ENCODE results near the gene PDGFD.

The PDGFD gene

GRCh38 chr11:103948187-103948763 is 215.7 kb downstream of the PDGFD start:
- no peak for DNase-seq

DNA sequence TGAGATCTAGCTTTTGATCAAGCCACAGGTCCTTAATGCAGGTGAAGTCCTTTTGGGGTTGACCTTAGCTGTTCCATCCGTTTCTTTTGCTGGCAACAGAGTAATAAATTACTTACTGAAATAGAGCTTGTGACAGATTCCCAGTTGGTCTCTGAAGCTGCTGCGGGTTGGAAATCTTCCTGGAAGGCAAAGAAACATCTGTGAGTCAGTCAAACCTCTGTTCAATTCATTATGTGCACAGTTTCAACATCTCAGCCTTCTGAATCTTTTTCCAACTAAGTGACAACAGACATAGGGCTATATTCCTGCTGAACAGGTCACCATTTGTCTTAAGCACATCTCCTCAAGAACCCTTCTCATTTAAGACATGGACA is 216.4 kb downstream of the PDGFD start:
- DNase-seq: no peak

- no peak for DNase-seq
These were observed 217.0 kb downstream of the PDGFD start for GRCh38 chr11:103946793-103947545.

DNA sequence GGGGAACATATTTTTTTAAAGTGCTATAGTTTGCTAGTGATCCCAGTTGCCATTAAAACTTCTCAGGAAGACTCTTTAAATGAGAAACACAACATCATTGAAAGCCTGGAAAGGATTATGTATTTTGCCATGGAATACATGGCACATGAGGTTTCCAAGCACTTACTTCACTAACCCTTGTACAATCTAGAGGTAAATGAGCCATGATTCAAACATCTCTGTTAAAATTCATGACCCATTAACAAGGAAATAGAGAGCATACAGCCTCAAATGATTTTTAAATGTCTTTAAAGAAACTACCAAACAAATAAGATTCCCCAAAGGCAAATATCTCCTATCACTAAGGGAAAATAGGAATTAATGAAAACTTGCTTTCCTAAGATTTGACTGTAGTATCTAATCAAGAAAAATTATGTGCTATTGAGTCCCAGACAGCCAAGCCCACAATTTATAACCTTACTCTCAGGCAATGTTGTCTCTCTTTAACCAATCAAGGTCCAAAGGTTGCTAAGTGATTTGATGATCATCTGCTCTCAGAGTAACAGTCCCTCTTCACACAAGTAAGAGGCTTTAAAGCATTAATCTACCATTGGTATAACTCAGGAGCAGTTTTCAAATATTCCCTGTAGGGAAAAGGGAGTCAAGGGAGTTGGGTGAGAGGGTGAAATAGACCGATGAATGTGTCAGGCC is 219.6 kb downstream of the PDGFD start:
- no peak for DNase-seq

DNA sequence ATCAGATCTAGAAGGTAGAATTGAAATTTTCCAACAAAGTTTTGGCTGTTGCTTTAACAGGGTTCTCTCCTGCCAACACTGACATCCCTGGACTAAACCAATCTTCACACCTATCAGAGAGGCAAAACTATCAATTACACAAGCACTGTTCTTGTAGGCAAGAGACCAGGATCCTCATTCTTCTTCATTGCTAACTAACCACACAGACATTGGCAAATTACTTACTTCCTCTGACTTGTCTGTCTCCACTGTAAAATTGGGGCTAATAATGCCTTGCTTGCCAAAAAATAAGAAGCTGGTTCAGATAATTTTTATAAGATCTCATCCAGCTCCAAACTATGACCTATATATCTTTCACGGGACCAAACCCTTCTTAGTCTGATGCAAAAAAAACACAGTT is 221.3 kb downstream of the PDGFD start:
- DNase-seq: no peak

DNA sequence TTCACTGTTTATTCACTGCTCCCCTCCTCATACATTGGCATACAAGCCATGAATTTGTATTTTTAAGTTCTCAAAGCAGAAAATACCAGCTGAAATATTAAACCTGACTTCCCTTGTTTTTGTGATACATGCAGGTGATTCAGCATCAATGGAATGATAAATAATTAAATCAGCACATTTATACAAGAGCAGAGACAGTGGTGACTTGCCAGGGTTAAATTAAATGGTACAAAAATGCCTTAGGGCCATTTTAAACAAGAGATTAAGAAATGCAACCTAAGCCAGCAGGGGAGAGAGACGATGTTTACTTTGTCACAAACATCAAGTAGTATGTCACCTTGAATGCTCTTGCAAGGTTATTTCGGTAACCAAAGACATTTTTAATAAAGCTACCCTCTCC is 223.4 kb downstream of the PDGFD start:
- no peak for DNase-seq

- no peak for DNase-seq
These were observed 224.3 kb downstream of the PDGFD start for GRCh38 chr11:103939694-103940093.

DNA sequence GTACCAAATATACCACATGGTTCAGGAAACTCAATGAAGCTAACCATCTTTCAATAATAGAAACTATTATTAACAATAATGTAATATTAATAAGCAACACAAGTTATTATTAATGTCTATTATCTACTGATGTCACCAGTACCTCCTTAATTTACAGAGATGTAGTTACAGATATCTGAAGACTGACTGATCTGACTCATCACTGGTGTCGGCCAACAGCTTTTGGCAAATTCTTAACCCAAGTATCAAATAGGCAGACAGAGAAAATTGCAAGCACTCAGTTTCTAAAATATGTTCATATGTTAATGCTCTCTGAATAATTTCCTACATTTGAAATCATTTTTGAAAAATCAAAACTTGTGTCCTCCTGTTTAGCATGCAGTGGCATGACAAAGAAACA is 227.9 kb downstream of the PDGFD start:
- DNase-seq: no peak

- no peak for DNase-seq
These were observed 228.7 kb downstream of the PDGFD start for GRCh38 chr11:103935219-103935618.

GRCh38 chr11:103929170-103929903 is 234.6 kb downstream of the PDGFD start:
- DNase-seq: no peak

DNA sequence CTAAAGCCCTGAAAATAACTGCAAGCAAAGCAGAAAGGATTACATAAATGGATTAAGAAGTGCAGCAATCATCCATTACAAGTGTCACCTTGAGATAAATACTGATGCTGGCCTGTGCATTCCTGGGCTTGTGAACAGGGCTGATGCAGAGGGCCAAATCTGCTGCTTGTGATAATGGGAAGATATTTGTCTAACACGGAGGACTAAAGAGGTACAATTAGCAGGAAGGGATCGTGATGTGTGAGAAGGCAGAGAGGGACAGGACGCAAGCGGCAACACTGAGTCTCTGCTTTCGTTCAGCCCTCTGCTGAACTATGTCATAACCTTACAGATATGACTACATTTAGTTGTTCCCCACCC is 235.2 kb downstream of the PDGFD start:
- no peak for DNase-seq

- DNase-seq: no peak
These were observed 235.7 kb downstream of the PDGFD start for GRCh38 chr11:103928040-103928801.

- no peak for DNase-seq
These were observed 236.4 kb downstream of the PDGFD start for GRCh38 chr11:103927535-103927934.

DNA sequence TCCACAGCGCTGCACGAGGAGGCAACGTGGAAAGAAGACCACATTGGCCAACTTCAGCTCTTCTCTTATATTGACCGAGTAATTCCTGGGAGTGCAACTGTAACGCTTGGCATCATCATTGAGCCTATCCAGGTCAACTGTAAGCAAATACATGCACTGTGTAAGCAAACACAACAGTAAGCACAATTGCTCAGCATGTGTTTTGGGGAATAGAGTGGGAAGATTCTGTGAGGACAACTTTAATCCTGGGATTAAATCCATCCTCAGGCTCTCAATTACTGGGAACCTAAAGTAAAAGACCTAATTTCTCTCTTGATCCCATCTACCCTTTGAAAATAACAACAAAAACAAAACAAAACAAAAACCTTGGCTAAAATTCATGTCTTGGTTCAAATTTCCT is 237.0 kb downstream of the PDGFD start:
- no peak for DNase-seq

DNA sequence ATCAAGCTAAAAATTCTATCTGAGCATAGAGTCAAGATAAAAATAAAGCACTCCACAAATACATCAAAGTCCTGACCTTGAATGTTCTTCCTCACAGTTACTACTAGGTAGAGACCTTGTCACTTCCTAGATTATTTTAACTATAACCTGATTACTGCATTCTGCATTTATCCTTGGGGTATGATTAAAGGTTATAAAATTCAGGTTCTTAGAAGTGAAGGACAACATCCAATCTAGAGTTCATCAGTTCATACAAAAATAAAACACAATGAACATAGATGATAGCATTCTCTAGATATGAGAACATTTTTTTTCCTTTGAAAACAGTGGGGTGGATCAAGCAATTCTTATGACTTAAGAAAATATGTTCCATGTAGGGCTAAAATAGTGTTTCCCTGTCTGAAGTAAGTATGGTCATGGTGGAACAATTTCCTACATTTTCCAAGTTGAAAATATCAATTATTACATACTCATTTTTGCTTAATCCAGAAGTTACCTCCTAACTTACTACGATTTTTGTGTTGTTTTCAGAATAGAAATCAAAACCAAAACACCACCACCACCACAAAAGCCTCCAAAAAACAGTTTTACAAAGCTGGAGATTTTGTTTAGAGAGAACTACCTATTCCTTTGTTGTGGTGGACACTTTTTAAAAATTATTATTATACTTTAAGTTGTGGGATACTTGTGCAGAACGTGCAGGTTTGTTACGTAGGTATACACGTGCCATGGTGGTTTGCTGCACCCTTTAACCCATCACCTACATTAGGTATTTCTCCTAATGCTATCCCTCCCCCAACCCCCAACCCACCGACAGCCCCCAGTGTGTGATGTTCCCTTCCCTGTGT is 239.6 kb downstream of the PDGFD start:
- DNase-seq: no peak

DNA sequence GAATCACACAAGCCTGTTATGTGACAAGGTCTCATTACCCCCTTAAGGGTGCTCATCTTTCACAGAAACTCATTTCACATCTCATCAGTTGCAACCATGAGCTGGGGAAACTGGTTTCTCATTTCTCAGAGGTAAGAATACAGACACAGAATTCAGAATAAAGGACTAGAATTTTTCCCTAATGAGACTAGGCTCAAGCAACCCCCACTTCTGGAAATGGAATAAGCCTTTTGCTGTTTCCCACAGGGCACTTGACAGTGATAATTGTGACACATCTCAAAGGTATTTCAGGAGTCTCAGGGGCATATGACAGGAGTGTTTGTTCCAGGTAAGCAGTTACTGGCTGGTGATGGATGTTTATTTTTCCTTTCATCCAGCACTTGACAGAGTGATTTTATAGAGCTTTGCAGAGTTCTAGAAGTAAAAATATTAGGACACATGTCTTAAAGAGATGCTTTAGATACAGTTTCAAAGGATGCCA is 240.5 kb downstream of the PDGFD start:
- no peak for DNase-seq

GRCh38 chr11:103920933-103921332 is 243.0 kb downstream of the PDGFD start:
- no peak for DNase-seq

DNA sequence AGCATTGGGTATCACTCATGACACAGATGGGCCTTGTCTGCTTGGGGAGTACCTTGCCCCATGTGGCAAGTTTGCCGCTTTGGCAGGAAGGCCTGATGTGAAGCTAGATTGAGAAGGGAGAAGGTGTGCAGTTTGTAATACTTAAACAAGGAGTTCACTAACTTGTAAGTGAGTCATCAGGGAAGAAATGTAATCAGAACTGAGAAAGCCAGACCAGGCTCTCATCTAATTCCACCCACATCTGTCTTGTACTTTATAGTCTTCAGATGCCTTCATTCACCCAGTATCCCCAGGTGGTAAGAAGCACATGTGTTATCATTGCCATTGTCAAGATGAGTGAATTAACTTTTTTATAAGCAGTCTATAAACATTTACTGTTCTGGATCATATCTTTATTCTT is 243.5 kb downstream of the PDGFD start:
- no peak for DNase-seq

DNA sequence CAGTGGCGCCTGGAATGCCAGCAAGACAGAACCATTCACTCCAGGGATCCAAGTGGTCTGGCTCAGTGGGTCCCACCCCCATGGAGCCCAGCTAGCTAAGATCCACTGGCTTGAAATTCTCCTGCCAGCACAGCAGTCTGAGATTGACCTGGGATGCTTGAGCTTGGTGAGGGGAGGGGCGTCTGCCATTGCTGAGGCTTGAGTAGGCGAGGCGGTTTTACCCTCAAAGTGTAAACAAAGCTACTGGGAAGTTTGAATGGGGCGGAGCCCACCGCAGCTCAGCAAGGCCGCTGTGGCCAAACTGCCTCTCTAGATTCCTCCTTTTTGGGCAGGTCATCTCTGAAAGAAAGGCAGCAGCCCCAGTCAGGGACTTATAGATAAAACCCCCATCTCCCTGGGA is 253.2 kb downstream of the PDGFD start:
- no peak for DNase-seq

DNA sequence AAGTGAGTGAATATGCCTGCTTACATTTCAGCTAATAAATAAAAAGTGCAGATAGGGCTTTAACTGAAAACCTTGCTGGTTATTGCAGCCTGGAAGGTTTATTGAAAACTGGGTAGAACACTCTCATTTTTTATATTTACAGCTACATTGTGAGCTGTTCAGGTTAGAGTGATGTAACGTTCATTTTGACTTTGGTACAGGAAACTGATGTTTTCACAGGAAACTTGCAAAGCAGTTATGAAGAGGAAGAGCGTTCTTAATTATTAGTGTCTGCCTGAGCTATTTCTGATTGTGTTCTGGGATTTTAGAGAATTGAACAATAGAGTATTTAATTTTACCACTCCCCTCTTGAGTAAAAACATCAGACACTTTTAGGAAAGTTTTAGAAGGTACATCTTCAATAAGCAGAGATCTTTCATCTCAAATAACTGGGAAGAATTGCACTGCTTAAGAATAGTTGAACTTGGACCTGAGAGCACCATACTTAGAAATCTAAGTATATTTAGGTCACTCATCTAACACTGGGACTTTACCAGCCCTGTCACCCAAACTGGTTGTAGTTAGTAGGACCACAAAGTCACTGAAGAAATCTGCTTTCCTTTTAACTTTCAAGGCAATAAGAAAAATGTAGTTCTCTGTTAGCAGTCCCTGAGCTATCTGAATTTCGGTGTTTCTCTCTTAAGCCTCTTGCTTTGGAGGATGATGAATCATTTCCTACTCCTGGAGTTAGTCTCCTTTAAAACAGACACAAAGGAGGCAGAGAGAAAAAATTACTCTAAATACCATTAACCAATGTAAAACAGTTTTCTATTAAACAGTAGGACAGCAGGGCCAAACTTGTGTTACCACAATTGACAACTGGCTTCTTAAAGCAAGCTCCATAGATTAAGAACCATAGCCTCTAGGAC is 256.1 kb downstream of the PDGFD start:
- DNase-seq: no peak

DNA sequence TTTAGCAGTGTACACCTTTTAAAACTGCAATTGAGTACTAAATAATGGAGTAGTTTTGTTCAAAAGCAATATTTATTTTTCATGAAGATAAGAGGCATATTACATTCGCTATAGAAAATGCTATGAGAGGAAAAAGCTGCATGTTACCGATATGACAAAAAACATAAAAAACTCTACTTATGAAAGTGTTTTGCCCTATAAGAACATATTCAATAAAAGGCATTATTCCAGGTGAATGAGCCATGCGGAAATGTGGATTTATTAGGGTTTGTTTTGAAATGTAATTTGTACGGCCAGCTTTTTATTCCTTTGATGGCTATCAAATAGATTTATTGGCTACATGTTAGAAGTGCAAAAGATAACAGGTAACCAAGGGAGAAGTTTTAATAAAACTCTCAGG is 256.8 kb downstream of the PDGFD start:
- no peak for DNase-seq
